T47D (cell line): ENCODE data around the gene JOSD1.
A peak's percentile ranks its signal among the peaks of the same experiment; 100 is the strongest.
"Not testable (repeated sequence)": the region's sequence is repeated elsewhere in the genome, so short reads cannot be mapped to it uniquely, and the experiment has no call there.

Source experiments
- DNase-seq, 2 experiments: peaks; one replicate each; pipeline versions ENCODE4 v3.0.0 to v3.0.0-alpha.2; 2011 to 2012; ENCODE audit warnings: low read depth in 1 of 2, low spot score in 1 of 2
- JUND ChIP-seq: IDR thresholded peaks from 2 replicates; pipeline ENCODE4 v1.6.1; 2012; ENCODE audit warnings: low read depth
- in situ Hi-C: cut with HindIII; loops from 2 replicates; pipeline ENCODE4 v1.10.0; 2016; ENCODE audit warnings: low sequenced_read_pairs, low pct_unique_long_range_greater_than_20kb

Gene JOSD1

DNA sequence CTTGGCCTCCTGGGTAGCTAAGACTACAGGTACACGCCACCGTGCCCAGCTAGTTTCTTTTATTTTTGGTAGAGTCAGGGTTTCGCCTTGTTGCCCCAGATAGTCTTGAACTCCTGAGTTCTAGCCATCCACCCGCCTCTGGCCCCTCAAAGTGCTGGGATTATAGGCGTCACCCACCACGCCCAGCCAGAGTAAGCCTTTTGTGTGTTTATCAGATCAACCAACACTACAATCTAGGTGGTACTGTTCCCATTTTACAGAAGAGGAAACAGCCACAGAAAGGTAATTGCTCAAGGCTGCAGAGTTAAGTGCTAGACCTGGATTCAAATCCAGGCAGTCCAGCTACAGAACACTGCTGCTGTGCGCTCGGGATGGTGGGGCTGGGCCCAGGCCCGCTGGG is 15.8 kb downstream of the JOSD1 start:
- in situ Hi-C loops = no loop called here
- no peak for TF ChIP-seq JUND
- DNase-seq = no peak

GRCh38 chr22:38681582-38682335 is 19.0 kb downstream of the JOSD1 start, which contains the start of gene TOMM22:
Gene TOMM22 (plus strand): TSS chr22:38681957. CDS start chr22:38681979, 22 bp downstream.
- in situ Hi-C loops = no loop called here
- DNase-seq = peak; percentile 84
- TF ChIP-seq JUND = no peak

DNA sequence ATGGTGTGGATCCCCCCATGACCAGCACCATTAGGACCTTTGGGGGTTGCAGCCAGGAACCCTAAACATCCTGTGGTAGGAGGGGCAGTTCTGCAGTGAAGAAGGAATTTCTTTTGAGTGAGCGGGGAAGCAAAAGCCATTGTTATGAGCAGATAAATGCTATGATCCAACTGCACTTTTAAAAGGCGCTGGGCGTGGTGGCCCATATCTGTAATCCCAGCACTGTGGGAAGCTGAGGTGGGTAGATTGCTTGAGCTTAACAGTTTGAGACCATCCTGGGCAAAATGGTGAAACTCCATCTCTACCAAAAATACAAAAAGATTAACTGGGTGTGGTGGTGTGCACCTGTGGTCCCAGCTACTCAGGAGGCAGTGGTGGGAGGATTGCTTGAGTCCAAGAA is 24.9 kb downstream of the JOSD1 start:
- DNase-seq = no peak
- TF ChIP-seq JUND = no peak
- in situ Hi-C loops = no loop called here

DNA sequence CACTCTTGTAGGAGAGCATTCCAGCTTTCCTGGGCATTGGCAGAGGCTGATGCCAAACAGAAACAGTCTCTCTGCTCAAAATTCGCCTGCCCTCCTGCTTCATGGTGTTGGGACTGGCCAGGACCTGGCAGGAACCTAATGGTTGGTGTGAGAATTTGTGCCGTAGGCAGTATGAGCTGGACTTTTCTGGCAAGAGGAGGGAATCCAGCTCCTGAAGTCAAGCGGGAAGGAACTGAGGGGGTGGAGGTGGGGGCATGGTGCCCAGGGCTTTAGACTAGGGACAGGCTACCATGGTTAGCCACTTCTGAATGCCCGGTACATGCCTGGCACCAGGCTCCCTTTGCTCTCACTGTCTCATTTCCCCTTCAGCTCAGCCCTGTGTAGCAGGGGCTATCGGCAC is 25.9 kb downstream of the JOSD1 start:
- no peak for TF ChIP-seq JUND
- DNase-seq = no peak
- in situ Hi-C loops = no loop called here

- in situ Hi-C loops = no loop called here
- no peak for DNase-seq
Observed at GRCh38 chr22:38657045-38657909, 43.5 kb downstream of the JOSD1 start.

GRCh38 chr22:38656256-38657044 is 44.3 kb downstream of the JOSD1 start, which contains the start of the genes CBY1 and FAM227A:
Gene CBY1 (plus strand): TSS chr22:38656638. CDS start chr22:38668055, 11,417 bp downstream.
Gene FAM227A (minus strand): TSS chr22:38656392. CDS start chr22:38650168, 6,224 bp downstream.
- peak; percentile 89 to 95 for DNase-seq
- in situ Hi-C loops = no loop called here
- TF ChIP-seq JUND = no peak

More at GRCh38 chr22:38657045-38657909, 43.5 kb downstream of the JOSD1 start:
- TF ChIP-seq JUND = no peak

- no peak for TF ChIP-seq JUND
- no peak for DNase-seq
- in situ Hi-C loops = no loop called here
Observed at GRCh38 chr22:38655519-38656255, 45.1 kb downstream of the JOSD1 start.

DNA sequence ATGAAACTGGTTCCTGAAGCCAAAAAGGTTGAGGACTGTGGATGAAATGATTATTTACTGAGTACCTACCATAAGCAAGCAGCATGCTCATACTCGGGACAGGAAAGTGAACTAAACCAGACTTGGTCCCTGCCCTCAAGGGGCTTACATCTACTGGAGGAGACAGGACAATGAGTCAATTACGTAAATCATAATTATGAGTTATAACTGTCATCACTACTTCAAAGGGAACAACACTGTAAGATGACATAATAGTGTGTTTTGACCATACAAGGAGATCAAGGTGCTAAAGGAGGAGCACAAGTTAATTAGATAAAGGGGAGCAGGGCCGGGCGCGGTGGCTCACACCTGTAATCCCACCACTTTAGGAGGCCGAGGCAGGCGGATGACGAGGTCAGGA is 47.0 kb downstream of the JOSD1 start:
- TF ChIP-seq JUND = no peak
- in situ Hi-C loops = no loop called here
- no peak for DNase-seq

DNA sequence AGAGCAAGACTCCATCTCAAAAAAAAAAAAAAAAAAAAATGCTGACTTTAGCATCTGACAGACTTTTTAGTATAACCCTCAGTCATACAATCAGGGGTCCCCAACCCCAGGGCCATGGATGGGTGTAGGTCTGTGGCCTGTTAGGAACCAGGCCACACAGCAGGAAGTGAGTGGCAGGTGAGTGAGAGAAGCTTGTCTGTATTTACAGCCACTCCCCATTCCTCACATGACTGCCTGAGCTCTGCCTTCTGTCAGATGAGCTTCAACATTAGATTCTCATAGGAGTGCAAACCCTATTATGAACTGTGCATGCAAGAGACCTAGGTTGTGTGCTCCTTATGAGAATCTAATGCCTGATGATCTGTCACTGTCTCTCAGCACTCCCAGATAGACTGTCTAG is 47.9 kb downstream of the JOSD1 start:
- no peak for DNase-seq
- TF ChIP-seq JUND = no peak
- in situ Hi-C loops = no loop called here

DNA sequence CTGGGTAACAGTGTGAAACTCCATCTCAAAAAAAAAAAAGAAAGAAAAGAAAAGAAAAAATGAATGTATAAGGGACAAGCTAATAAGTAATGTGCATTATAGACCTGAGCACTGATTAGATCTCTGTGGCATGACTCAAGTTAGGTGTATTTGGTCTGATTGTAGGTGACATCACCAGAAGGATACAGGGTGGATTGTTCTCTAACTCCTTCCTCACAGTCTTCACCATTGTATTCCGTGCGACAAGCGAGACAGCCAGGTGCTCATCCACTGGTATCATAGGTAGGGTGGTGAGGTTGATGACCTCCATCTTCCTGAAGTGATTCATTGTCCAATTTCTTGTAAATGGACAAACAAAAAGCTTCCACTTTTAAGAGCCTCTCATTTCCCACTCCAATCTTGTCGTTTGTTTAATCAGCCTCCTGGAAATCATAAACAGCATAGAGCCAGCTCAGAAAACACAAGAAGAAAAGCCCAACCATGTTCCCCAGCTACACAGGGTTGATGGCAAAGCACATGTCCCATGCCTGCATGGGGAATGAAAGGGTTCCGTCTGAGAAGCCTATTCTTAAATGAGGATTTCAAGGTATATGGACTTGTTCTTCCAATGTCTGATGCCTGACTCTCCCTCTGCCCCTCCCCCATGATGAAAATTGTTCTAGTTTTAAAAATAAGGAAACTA is 50.8 kb downstream of the JOSD1 start:
- in situ Hi-C loops = no loop called here
- DNase-seq = no peak
- no peak for TF ChIP-seq JUND

DNA sequence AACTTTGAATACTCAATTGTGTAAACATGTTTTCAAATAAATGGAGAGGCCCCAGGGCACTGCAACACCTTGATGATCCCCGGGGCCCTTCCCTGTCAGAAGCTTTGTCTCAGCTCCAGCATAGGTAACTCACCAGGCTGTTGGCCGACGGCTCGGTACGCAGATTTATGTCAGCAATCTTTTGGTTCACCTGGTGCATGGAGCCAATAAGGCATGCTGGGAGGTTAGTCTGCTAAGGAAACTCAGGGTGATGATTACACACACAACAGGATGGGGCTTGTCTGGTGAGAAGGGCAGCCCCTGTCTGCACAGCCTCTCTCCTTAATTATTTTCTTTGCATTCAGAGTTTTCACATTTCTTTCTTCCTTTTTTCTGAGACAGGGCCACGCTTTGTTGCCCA is 55.3 kb downstream of the JOSD1 start:
- no peak for TF ChIP-seq JUND
- DNase-seq = no peak
- in situ Hi-C loops = no loop called here

- in situ Hi-C loops, DNase-seq: not testable (repeated sequence)
Observed at GRCh38 chr22:38644245-38644644, 56.5 kb downstream of the JOSD1 start.
